Testis (tissue), 2 donors: ENCODE measurements around the gene ACTR1B.

Experiments
- CTCF ChIP-seq, 3 experiments: fragments of 450-650 bp in 2 of 3; fragments of 200-600 bp in 1 of 3; sonication (generic) in 1 of 3; IDR thresholded peaks; one replicate each; pipeline ENCODE4 v1.5.1; 2016 to 2019; ENCODE audit warnings: antibody characterized with exemption in 3 of 3, mild to moderate bottlenecking in 2 of 3, moderate library complexity in 1 of 3
- POLR2A ChIP-seq: fragments of 450-650 bp; IDR thresholded peaks from one replicate; pipeline ENCODE4 v1.6.1; 2017; ENCODE audit warnings: antibody characterized with exemption, mild to moderate bottlenecking, moderate library complexity

GRCh38 chr2:97708608-97709007 is 44.8 kb upstream of the ACTR1B start:
- TF ChIP-seq CTCF (IDR thresholded peaks at IDR 0.05) (no peak), POLR2A (no peak)
